NOMO-1 (cell line): ENCODE measurements around the gene LARP7.
"Not testable (repeated sequence)": the region's sequence is repeated elsewhere in the genome, so short reads cannot be mapped to it uniquely, and the experiment has no call there.

Experiments used
- DNase-seq, 2 experiments: peaks; one replicate each; lab custom pipeline; 2025; ENCODE audit not compliant: unreplicated experiment in 2 of 2; lab: John Stamatoyannopoulos, UW

The LARP7 gene

GRCh38 chr4:112648263-112649054 lies 11.5 kb downstream of the LARP7 start:
- no peak for DNase-seq

DNA sequence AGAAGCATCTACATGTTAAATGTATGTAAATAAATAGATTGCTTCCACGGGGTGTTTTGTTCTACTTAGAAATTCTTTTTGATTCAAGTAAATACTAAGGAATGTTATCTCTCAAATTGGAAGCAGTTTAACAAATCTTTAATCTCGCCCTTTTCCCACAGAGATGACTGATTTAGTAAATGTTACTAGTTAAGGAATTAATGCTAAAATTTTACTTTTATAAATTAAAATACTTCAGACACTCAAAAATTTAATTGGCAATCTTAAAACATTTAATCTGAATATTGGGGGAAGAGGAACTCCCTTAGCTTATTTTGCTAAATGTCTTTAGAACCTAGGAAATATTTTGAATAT lies 12.1 kb downstream of the LARP7 start:
- DNase-seq = no peak

- DNase-seq = no peak
These were observed 13.4 kb downstream of the LARP7 start for GRCh38 chr4:112650332-112650731.

- DNase-seq = no peak
These were observed 14.7 kb downstream of the LARP7 start for GRCh38 chr4:112651641-112652040.

- DNase-seq = no peak
These were observed 15.3 kb downstream of the LARP7 start for GRCh38 chr4:112652216-112652615.

GRCh38 chr4:112655270-112655669 lies 18.3 kb downstream of the LARP7 start:
- DNase-seq = no peak

DNA sequence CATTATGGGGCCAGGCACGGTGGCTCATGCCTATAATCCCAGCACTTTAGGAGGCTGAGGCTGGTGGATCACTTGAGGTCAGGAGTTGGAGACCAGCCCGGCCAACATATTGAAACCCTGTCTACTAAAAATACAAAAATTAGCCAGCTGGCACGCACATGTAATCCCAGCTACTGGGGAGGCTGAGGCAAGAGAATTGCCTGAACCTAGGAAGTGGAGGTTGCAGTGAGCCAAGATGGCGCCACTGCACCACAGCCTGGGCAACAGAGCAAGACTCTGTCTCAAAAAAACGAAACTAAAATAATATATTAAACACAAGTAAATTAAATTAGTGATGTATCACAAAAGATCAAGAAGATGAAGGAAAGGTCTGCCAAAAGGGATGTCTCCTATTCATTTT lies 19.2 kb downstream of the LARP7 start:
- not testable (repeated sequence) for DNase-seq

DNA sequence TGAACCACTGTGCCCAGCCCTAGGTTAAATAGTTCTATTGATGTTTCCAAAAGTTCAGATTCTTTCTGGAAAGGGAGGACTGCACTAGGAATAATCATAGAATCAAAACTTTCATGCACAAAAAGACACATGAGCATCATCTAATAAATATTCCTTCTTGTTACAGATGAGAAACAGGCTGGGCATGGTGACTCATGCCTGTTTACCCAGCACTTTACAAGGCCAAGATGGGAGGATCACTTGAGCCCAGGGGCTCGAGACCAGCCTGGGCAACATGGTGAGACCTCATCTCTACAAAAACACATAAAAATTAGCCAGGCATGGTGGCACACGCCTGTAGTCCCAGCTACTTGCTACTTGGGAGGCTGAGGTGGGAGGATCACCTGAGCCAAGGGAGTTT lies 27.7 kb downstream of the LARP7 start:
- no peak for DNase-seq

- DNase-seq = no peak
These were observed 31.2 kb downstream of the LARP7 start for GRCh38 chr4:112668131-112668530.

GRCh38 chr4:112673076-112673475 lies 36.1 kb downstream of the LARP7 start:
- DNase-seq = no peak

DNA sequence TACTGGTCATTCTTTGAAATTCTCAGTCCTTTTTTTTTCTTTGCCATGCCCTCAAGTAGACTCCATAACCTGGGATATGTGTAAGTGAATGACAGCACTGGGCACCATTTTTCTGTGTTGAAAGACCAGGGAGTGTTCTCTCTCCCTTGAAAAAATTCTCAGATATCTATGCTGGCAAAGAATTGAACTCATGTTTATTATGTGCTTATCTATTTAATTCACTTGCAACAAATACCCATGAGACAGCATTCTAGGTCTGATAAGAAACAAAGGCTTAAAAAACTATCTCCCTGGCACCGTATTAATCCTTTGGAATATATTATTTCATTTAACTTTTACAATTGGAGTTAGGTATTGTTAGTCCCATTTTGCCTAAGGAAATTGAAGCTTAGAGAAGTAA lies 36.7 kb downstream of the LARP7 start:
- DNase-seq = no peak

GRCh38 chr4:112674376-112674775 lies 37.4 kb downstream of the LARP7 start:
- DNase-seq = no peak

DNA sequence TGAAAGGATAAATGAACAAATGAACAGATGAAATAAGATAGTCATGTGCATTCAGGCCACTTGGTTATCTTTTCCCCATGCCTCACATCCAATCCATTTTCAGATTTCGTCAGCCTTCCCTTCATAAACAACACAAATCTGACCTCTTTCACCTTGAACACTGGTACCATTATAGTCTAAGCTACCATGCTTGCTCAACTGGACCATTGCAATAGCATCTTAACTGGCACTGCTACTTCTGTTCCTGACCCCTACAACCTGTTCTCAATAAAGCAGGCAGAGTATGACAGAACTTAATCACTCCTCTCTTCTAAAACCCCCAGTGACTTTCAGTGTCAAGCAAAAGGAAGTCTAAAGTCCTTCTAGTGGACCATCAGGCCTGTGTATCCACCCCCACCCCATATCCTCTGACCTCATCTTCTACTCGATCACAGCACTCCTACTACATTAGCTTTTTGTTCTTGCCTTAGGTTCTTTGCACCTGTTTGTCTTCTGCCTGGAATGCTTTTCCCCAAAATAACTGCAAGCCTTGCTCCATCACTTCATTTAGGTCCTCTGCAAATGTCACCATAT lies 40.7 kb downstream of the LARP7 start:
- DNase-seq = no peak

DNA sequence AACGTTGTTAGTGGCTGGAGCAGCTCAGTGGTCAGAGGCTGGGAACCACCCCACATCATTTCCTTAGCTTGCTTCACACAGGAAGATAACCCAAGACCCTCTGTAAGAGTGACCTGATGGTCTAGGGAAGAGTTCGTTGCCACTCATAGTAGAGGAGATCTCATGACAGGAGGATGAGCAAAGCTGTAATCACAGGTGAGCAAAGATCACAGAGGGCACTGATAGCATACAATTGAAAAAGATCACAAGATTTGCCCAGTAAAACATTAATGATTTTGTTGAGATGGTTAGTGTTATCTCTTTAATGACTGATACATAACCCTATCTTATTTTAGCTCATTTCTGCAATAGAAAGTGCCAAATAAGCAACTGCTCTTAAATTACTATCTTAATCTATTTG lies 44.1 kb downstream of the LARP7 start:
- DNase-seq = no peak

GRCh38 chr4:112693507-112693906 lies 56.6 kb downstream of the LARP7 start:
- DNase-seq = no peak

GRCh38 chr4:112700679-112701078 lies 63.7 kb downstream of the LARP7 start:
- no peak for DNase-seq

- no peak for DNase-seq
These were observed 65.9 kb downstream of the LARP7 start for GRCh38 chr4:112702892-112703291.

- DNase-seq = no peak
These were observed 67.4 kb downstream of the LARP7 start for GRCh38 chr4:112704322-112704721.

DNA sequence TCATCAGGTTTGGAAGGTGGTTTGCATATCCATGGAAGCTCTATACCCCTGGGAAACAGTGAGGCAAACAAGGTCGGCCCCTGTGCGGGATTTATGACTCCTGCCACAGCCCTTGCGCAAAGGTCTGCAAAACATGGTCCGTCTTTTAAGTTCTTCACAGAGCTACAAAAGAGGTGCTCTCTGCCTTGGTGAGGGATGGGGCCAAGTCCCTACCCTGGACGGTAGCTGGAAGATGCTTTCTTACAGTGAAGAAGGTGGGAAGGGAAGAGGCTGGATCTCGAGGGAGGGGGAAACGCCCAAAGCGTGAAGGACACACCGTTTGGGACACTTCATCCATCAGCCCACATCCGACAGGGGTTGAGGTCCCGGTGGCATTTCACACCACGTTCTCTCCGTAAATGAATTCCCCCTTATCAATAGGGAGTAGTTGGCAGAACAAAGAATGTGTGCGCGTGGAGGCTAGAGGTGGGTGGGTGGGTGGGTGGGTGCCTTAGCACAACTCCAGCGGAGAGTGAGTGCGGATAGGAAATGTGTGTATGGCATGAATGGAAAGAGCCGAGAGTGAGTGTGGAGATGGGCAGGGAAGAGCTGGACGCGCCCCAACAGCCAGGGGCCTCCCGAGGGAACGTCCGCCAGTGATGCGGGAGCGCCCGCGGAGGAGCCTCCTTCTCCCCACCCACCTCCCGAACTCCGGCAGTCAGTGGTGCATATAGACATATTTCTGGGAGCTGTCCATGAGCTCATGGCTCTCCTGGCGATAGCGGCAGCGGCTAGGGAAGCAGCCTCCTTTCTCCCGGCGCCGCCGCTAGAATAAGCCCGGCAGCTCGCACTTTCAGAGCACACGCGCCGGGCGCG lies 68.3 kb downstream of the LARP7 start:
- no peak for DNase-seq

DNA sequence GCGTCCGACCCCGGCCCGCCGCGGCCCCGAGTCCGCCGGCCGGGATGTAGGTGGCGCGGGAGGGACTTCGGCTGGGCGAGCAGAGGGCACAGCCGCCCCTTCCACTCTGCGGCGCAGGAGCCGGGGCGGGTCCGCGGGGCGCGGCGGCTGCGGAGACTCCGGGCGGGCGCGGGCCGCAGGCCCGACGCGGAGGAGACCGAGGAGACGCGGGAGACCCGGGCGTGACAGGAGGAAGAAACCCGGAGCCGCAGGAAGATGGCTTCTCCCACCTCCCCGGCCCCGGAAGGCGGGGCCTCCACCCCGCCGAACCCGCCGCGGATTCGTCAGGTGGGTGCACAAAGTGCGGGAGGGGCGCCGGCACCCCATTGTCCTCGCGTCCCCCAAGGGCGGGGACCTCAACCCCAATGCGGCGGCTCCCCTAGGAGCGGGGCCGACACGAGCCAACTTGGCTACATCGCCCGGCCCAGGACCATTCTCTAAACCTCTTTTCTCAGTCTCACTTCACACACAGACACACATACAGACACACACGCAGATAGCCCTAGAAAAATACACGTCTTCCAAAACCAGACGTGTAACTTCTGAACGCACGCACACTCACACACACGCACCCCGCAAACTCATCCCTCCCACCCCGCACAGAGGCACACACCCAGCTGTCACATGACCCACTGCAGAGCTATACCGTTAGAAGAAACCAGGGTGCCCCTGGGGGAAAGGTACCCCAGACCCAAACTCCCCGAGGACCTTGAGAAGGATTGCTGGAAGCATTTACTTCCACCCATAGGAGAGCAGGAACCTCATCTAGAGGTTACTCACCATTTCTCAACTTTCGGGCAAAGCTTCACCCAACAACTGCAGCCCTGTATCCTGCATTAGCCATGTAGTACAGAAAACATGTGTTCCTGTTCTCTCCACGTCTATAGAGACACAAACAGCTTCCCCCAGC lies 69.2 kb downstream of the LARP7 start:
- peak in 1 of 2 experiments; percentile 9 for DNase-seq

DNA sequence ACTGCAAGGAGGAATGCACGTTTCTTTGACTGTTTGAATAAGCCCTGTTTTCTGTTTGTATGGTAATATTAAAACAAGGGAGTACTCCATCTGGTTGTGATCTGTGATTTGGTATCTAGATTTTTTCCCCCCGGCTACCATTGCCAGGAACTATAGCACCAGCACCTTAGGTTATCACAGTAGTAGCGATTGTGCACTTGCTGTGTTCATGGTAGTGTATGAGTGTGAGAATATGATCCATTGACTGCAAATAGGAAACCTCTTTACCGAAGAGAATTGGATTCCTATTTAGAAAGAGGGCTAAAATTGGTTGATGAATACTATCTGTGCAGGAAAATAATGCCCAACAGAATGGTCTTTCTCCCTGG lies 69.9 kb downstream of the LARP7 start:
- no peak for DNase-seq
